Activated B cell treated with CpG ODN at 0.5 μM for 24 hours (primary cell): ENCODE data around the gene CNOT4. TPM values are rescaled to one million over a fixed set of nuclear protein-coding genes. Genes with fewer than 3 reads are reported as not detected.

Source experiments
- ATAC-seq: fragments of 200-7000 bp; cut with Tn5 transposase; one replicate; pipeline ENCODE4 v1.10.0; 2021; ENCODE audit warnings: low read depth, mild to moderate bottlenecking, moderate library complexity
- CTCF ChIA-PET: fragments of 350-600 bp; sonication (Branson Sonifier 250); formaldehyde crosslinking; loops from one replicate; lab custom pipeline; 2021; ENCODE audit warnings: antibody characterized with exemption; lab: Charles Lee
- POLR2A ChIA-PET: fragments of 350-600 bp; sonication (Branson Sonifier 250); formaldehyde crosslinking; loops from one replicate; lab custom pipeline; 2021; ENCODE audit warnings: antibody characterized with exemption; lab: Charles Lee
- DNase-seq: peaks from one replicate; pipeline ENCODE4 v3.0.0; 2022
- H3K27ac Mint-ChIP-seq: one replicate; pipeline ENCODE4 v1.8.0; 2020; ENCODE audit warnings: mixed read lengths
- H3K27me3 Mint-ChIP-seq: one replicate; pipeline ENCODE4 v1.8.0; 2021; ENCODE audit warnings: mixed read lengths
- H3K36me3 Mint-ChIP-seq: one replicate; pipeline ENCODE4 v1.8.0; 2021; ENCODE audit warnings: low read depth, mixed read lengths
- H3K4me1 Mint-ChIP-seq: one replicate; pipeline ENCODE4 v1.8.0; 2021; ENCODE audit warnings: mixed read lengths
- H3K4me3 Mint-ChIP-seq: one replicate; pipeline ENCODE4 v1.8.0; 2020; ENCODE audit warnings: mild to moderate bottlenecking, mixed read lengths
- H3K9me3 Mint-ChIP-seq: one replicate; pipeline ENCODE4 v1.8.0; 2020; ENCODE audit warnings: mixed read lengths
- CTCF ChIP-seq: fragments of 200-600 bp; IDR thresholded peaks from one replicate; pipeline ENCODE4 v1.8.0; 2022; ENCODE audit warnings: antibody characterized with exemption, mild to moderate bottlenecking
- intact Hi-C: fragments of 100-400 bp; cut with micrococcal nuclease; formaldehyde crosslinking; loops from one replicate; pipeline ENCODE4 v1.15.1; 2024
- total RNA-seq: library from RNA; stranded (reverse); gene quantifications from 2 replicates; pipeline ENCODE4 v1.2.3, GENCODE V29; 2022

The CNOT4 gene
- total RNA-seq, 1 donor from 2014 or later, result 36.8 TPM

GRCh38 chr7:135434047-135434446 is 75.9 kb downstream of the CNOT4 start:
- H3K4me3 Mint-ChIP-seq, result no peak overlapping the region
- intact Hi-C loops, result no loop called here
- TF ChIP-seq CTCF, result no peak
- ATAC-seq (no peak), DNase-seq (no peak)
- H3K36me3 Mint-ChIP-seq, result peaks cover 70% of the 10 kb centered on the region
- ChIA-PET CTCF (no interaction called here), POLR2A (no interaction called here)
- H3K9me3 Mint-ChIP-seq, result peaks cover 10% of the 10 kb centered on the region
- H3K27me3 Mint-ChIP-seq, result no peaks in the 10 kb centered on the region
- no peak overlapping the region for H3K27ac Mint-ChIP-seq
- H3K4me1 Mint-ChIP-seq, result peaks cover 14% of the 10 kb centered on the region

GRCh38 chr7:135430626-135431025 is 79.3 kb downstream of the CNOT4 start:
- no peak for DNase-seq
- H3K4me3 Mint-ChIP-seq, result no peak overlapping the region
- POLR2A ChIA-PET, result no interaction called here
- H3K36me3 Mint-ChIP-seq, result peaks cover 54% of the 10 kb centered on the region
- intact Hi-C loops, result no loop called here
- peaks cover 10% of the 10 kb centered on the region for H3K9me3 Mint-ChIP-seq
- no peak for TF ChIP-seq CTCF
- no peaks in the 10 kb centered on the region for H3K27me3 Mint-ChIP-seq
- peaks cover 30% of the 10 kb centered on the region for H3K4me1 Mint-ChIP-seq
- ATAC-seq, result no peak
- H3K27ac Mint-ChIP-seq, result no peak overlapping the region
- CTCF ChIA-PET, result no interaction called here

GRCh38 chr7:135428879-135429278 is 81.0 kb downstream of the CNOT4 start:
- intact Hi-C loops, result no loop called here
- TF ChIP-seq CTCF, result no peak
- Mint-ChIP-seq H3K36me3 (peaks cover 43% of the 10 kb centered on the region), H3K27me3 (no peaks in the 10 kb centered on the region), H3K4me1 (peaks cover 36% of the 10 kb centered on the region), H3K4me3 (no peak overlapping the region), H3K9me3 (no peaks in the 10 kb centered on the region), H3K27ac (no peak overlapping the region)
- no peak for DNase-seq
- CTCF ChIA-PET, result no interaction called here
- POLR2A ChIA-PET, result no interaction called here
- ATAC-seq, result no peak

GRCh38 chr7:135428011-135428410 is 81.9 kb downstream of the CNOT4 start:
- Mint-ChIP-seq H3K27me3 (no peaks in the 10 kb centered on the region), H3K27ac (no peak overlapping the region), H3K9me3 (no peaks in the 10 kb centered on the region), H3K4me1 (peaks cover 36% of the 10 kb centered on the region), H3K36me3 (peaks cover 41% of the 10 kb centered on the region), H3K4me3 (no peak overlapping the region)
- ChIA-PET CTCF (no interaction called here), POLR2A (no interaction called here)
- TF ChIP-seq CTCF, result no peak
- DNase-seq (no peak), ATAC-seq (no peak)
- intact Hi-C loops, result no loop called here

GRCh38 chr7:135427166-135427565 is 82.7 kb downstream of the CNOT4 start:
- no peak for ATAC-seq
- Mint-ChIP-seq H3K4me1 (peaks cover 34% of the 10 kb centered on the region), H3K36me3 (peaks cover 33% of the 10 kb centered on the region), H3K27ac (no peak overlapping the region), H3K4me3 (no peak overlapping the region), H3K27me3 (no peaks in the 10 kb centered on the region), H3K9me3 (no peaks in the 10 kb centered on the region)
- no peak for DNase-seq
- ChIA-PET CTCF (no interaction called here), POLR2A (no interaction called here)
- TF ChIP-seq CTCF, result no peak
- intact Hi-C loops, result no loop called here
